SK-N-MC (cell line): Measurements from ENCODE around the gene C1orf74.

Source experiments
- DNase-seq: peaks from one replicate; pipeline ENCODE4 v3.0.0-alpha.2; 2011; ENCODE audit warnings: low read depth, low spot score
- H3K27ac ChIP-seq: fragments of 200-600 bp; sonication (generic); 2 replicates; pipeline ENCODE4 v1.5.1; 2016; ENCODE audit warnings: mixed run types
- H3K36me3 ChIP-seq: fragments of 200-600 bp; sonication (generic); 2 replicates; pipeline ENCODE4 v1.6.1; 2017; ENCODE audit warnings: antibody characterized with exemption, low read length, mixed read lengths; ENCODE audit not compliant: insufficient read depth
- H3K4me3 ChIP-seq: fragments of 200-600 bp; sonication (generic); 2 replicates; pipeline ENCODE4 v1.5.1; 2016
- H3K9ac ChIP-seq: fragments of 200-600 bp; sonication (generic); 2 replicates; pipeline ENCODE4 v1.8.0; 2017; ENCODE audit warnings: mixed run types, mixed read lengths; ENCODE audit not compliant: insufficient read length
- H3K9me3 ChIP-seq: fragments of 200-600 bp; sonication (generic); 2 replicates; pipeline ENCODE4 v1.6.1; 2017; ENCODE audit warnings: low read depth, mild to moderate bottlenecking, antibody characterized with exemption, low read length, moderate library complexity, mixed read lengths
- EZH2 ChIP-seq: fragments of 200-600 bp; sonication (generic); IDR thresholded peaks from one replicate; pipeline ENCODE4 v1.6.1; 2017; ENCODE audit warnings: antibody characterized with exemption
- FOXP2 ChIP-seq: optimal IDR thresholded peaks from 2 replicates; pipeline ENCODE3; 2011; ENCODE audit warnings: mild to moderate bottlenecking, moderate library complexity; ENCODE audit not compliant: insufficient read depth; ENCODE audit errors: extremely low read length, control extremely low read depth
- POLR2AphosphoS5 ChIP-seq: IDR thresholded peaks from 2 replicates; pipeline ENCODE4 v1.6.1; 2012; ENCODE audit warnings: mild to moderate bottlenecking, low read depth, low read length, borderline replicate concordance

Gene C1orf74

GRCh38 chr1:209747580-209748262, 36.6 kb downstream of the C1orf74 start:
- Histone ChIP-seq H3K9me3 (no peaks in the 10 kb centered on the region), H3K9ac (no peak overlapping the region), H3K27ac (no peak overlapping the region), H3K36me3 (no peaks in the 10 kb centered on the region), H3K4me3 (no peak overlapping the region)
- DNase-seq: no peak
- TF ChIP-seq FOXP2: no peak
- no peak for TF ChIP-seq POLR2AphosphoS5
- no peak for TF ChIP-seq EZH2

GRCh38 chr1:209746451-209747165, 37.8 kb downstream of the C1orf74 start:
- no peak overlapping the region for H3K9ac ChIP-seq
- H3K9me3 ChIP-seq: no peaks in the 10 kb centered on the region
- H3K36me3 ChIP-seq: no peaks in the 10 kb centered on the region
- H3K27ac ChIP-seq: no peak overlapping the region
- TF ChIP-seq EZH2 (no peak), FOXP2 (no peak), POLR2AphosphoS5 (no peak)
- no peak overlapping the region for H3K4me3 ChIP-seq
- DNase-seq: no peak

- H3K9me3 ChIP-seq: no peaks in the 10 kb centered on the region
- no peak overlapping the region for H3K4me3 ChIP-seq
- TF ChIP-seq POLR2AphosphoS5 (no peak), EZH2 (no peak), FOXP2 (no peak)
- no peak overlapping the region for H3K9ac ChIP-seq
- no peaks in the 10 kb centered on the region for H3K36me3 ChIP-seq
- no peak for DNase-seq
- no peak overlapping the region for H3K27ac ChIP-seq
Observed at GRCh38 chr1:209743145-209743482, 41.2 kb downstream of the C1orf74 start.

GRCh38 chr1:209742409-209743144, 41.8 kb downstream of the C1orf74 start:
- H3K36me3 ChIP-seq: no peaks in the 10 kb centered on the region
- no peaks in the 10 kb centered on the region for H3K9me3 ChIP-seq
- no peak overlapping the region for H3K4me3 ChIP-seq
- no peak for DNase-seq
- H3K27ac ChIP-seq: no peak overlapping the region
- H3K9ac ChIP-seq: no peak overlapping the region
- TF ChIP-seq FOXP2: no peak
- TF ChIP-seq EZH2: no peak
- TF ChIP-seq POLR2AphosphoS5: no peak

- no peak overlapping the region for H3K4me3 ChIP-seq
- TF ChIP-seq FOXP2 (no peak), EZH2 (no peak), POLR2AphosphoS5 (no peak)
- no peak overlapping the region for H3K27ac ChIP-seq
Observed at GRCh38 chr1:209741889-209742288, 42.5 kb downstream of the C1orf74 start.

GRCh38 chr1:209741193-209741592, 43.2 kb downstream of the C1orf74 start:
- no peak overlapping the region for H3K9ac ChIP-seq
- TF ChIP-seq EZH2 (no peak), FOXP2 (no peak), POLR2AphosphoS5 (no peak)
- H3K9me3 ChIP-seq: no peaks in the 10 kb centered on the region
- DNase-seq: no peak
- H3K27ac ChIP-seq: no peak overlapping the region
- H3K4me3 ChIP-seq: no peak overlapping the region
- no peaks in the 10 kb centered on the region for H3K36me3 ChIP-seq

More at GRCh38 chr1:209741889-209742288, 42.5 kb downstream of the C1orf74 start:
- Histone ChIP-seq H3K9me3 (no peaks in the 10 kb centered on the region), H3K9ac (no peak overlapping the region), H3K36me3 (no peaks in the 10 kb centered on the region)
- DNase-seq: no peak

GRCh38 chr1:209738270-209738669, 46.1 kb downstream of the C1orf74 start:
- Histone ChIP-seq H3K9me3 (no peaks in the 10 kb centered on the region), H3K4me3 (no peak overlapping the region), H3K9ac (no peak overlapping the region), H3K27ac (no peak overlapping the region), H3K36me3 (no peaks in the 10 kb centered on the region)
- no peak for DNase-seq
- TF ChIP-seq EZH2 (no peak), FOXP2 (no peak), POLR2AphosphoS5 (no peak)

- H3K36me3 ChIP-seq: no peaks in the 10 kb centered on the region
- H3K4me3 ChIP-seq: no peak overlapping the region
- TF ChIP-seq FOXP2 (no peak), POLR2AphosphoS5 (no peak), EZH2 (no peak)
- no peak overlapping the region for H3K27ac ChIP-seq
- no peaks in the 10 kb centered on the region for H3K9me3 ChIP-seq
- no peak for DNase-seq
- H3K9ac ChIP-seq: no peak overlapping the region
Observed at GRCh38 chr1:209737118-209737505, 47.2 kb downstream of the C1orf74 start.

GRCh38 chr1:209736490-209737117, 47.8 kb downstream of the C1orf74 start:
- no peak overlapping the region for H3K4me3 ChIP-seq
- no peak for TF ChIP-seq POLR2AphosphoS5
- TF ChIP-seq EZH2: no peak
- no peak for TF ChIP-seq FOXP2
- H3K27ac ChIP-seq: no peak overlapping the region
- H3K9me3 ChIP-seq: no peaks in the 10 kb centered on the region
- no peak overlapping the region for H3K9ac ChIP-seq
- DNase-seq: no peak
- no peaks in the 10 kb centered on the region for H3K36me3 ChIP-seq
